Epithelial cell of proximal tubule (primary cell): ENCODE results near the gene ALG1. TPM values are rescaled to one million over a fixed set of nuclear protein-coding genes. Genes with fewer than 3 reads are reported as not detected.

ENCODE experiments used
- DNase-seq: peaks from one replicate; pipeline ENCODE4 v3.0.0-alpha.2; 2011; ENCODE audit warnings: low read depth
- H3K4me3 ChIP-seq: 2 replicates; pipeline ENCODE4 v1.5.1; 2011; ENCODE audit warnings: low read depth, mild to moderate bottlenecking, low read length
- CTCF ChIP-seq: conservative IDR thresholded peaks from 2 replicates; pipeline ENCODE4 v1.5.1; 2012; ENCODE audit warnings: low read depth, mild to moderate bottlenecking, low read length
- total RNA-seq: library from RNA; depleted of rRNA; stranded (reverse); fragments of >200 nt; gene quantifications from 2 replicates; pipeline ENCODE4 v1.2.3, GENCODE V29; 2015

The ALG1 gene
- 21.9 and 31.9 TPM in 2 replicates for total RNA-seq

- H3K4me3 ChIP-seq = peak within 1 kb of the TSS; percentile 87
- no peak for TF ChIP-seq CTCF
- no peak for DNase-seq
Measured at GRCh38 chr16:5071681-5072333, at the start of gene ALG1. Gene ALG1, plus strand, starts transcription at chr16:5071843. Its CDS starts 7 bp downstream, at chr16:5071850.

GRCh38 chr16:5022521-5022920, 49.1 kb upstream of the ALG1 start:
- TF ChIP-seq CTCF = no peak
- H3K4me3 ChIP-seq = no peak overlapping the region
- DNase-seq = no peak

- H3K4me3 ChIP-seq = no peak overlapping the region
- no peak for DNase-seq
- TF ChIP-seq CTCF = peak; percentile 35
Measured at GRCh38 chr16:5024632-5025031, 47.0 kb upstream of the ALG1 start.

GRCh38 chr16:5025171-5025632, 46.4 kb upstream of the ALG1 start:
- peak; percentile 13 for TF ChIP-seq CTCF
- DNase-seq = no peak
- no peak overlapping the region for H3K4me3 ChIP-seq

- no peak overlapping the region for H3K4me3 ChIP-seq
- no peak for TF ChIP-seq CTCF
- DNase-seq = no peak
Measured at GRCh38 chr16:5026664-5027063, 45.0 kb upstream of the ALG1 start.

GRCh38 chr16:5027086-5027485, 44.6 kb upstream of the ALG1 start:
- no peak for TF ChIP-seq CTCF
- no peak overlapping the region for H3K4me3 ChIP-seq
- DNase-seq = no peak
